ENCODE results near the gene FGD6.
A peak's percentile ranks its signal among the peaks of the same experiment; 100 is the strongest.
"Not testable (repeated sequence)": the region's sequence is repeated elsewhere in the genome, so short reads cannot be mapped to it uniquely, and the experiment has no call there.

The FGD6 gene

GRCh38 chr12:95118138-95118787 lies 99.0 kb downstream of the FGD6 start:
- no peak for DNase-seq

DNA sequence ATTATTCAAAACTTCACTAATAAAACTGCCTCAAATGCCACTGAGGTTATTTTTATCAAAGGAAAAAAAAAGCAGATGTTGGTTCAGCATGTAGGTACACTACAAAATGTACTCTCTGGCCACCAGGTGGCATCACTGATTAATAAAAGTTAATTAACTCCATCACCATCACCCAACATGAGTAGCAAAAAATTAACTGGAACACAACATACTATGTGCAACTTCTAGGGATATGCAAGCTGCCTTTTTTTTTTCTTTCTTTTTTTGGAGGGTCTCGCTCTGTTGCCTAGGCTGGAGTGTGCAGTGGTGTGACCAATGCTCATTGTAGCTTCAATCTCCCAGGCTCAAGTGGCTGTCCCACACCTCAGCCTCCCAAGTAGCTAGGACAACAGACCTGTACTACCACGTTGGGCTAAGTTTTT lies 100.1 kb downstream of the FGD6 start:
- DNase-seq: peak; percentile 43 to 54

DNA sequence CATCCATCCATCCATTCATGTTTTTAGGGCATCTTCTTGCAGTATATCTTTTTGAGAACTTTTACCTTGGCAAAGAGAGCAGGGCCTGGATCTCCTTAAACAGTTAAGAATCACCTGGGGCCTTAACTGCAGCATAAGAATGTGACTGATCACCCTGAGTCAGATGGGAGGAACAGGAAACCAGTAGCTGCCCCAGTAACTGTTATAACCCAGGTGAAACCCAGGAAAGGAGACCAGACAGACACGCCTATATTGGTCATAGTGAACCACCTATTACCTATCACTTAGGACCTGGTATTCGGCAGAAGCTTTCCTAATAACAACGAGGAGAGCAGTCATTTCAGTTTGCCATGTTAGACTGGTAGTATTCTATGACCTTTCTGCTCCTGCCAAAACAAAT lies 100.5 kb downstream of the FGD6 start:
- DNase-seq: no peak

DNA sequence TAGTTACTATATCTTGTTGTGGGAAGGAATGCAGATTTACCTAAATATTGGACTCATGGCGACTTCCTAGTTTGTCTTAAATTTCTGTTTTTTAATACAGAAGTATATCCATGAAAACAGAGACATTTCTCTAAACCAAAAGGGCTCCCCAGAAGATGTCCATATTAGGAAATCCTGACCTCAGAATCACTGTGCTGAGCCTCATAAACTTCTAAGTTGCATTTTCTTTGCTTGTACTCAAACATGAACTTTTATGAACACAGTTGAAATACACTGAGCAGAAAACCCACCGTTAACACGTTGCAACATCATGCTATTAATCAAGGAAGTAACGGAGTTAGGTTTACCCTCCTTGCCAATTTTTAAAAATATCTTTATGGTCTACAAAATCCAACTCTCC lies 100.9 kb downstream of the FGD6 start:
- no peak for DNase-seq

DNA sequence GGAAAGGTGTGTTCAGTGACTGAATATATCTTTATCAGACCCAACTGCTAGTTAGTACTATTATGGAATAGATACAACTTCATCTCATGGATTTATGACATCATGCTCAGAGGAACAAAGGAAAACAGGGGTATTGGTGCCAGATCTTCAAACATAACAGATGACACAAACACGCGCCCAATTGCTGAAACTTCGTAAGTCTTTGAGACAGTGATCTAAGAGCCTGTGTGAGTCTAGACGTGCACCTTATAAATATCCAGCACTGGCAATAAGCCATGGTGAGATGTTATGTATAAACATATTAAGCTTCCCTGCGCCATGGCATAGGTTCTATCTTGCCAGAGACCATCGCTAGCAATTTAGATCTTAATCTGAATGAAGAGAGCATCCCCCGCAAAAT lies 101.6 kb downstream of the FGD6 start:
- DNase-seq: no peak

- no peak for DNase-seq
Observed at GRCh38 chr12:95114766-95115405, 102.4 kb downstream of the FGD6 start.

DNA sequence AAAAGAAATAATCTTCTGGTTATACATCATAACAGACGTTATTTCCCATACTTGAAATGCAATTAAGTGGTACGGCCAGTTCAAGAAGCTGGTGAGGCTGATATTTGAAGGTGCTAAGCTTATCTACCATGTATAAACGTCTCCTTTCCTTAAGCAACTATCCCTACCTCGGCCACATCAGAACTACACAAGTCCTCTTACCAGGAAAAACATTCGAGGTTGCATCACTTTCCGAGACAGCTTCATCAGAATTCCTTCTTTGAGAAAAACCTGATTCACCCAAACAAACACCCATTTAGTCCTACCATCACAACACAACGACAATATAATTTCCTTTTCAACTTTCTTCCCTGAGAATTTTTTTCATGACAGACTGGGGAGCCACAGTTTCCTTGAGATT lies 109.9 kb downstream of the FGD6 start:
- DNase-seq: no peak

GRCh38 chr12:95105540-95105939 lies 111.7 kb downstream of the FGD6 start:
- no peak for DNase-seq

GRCh38 chr12:95104919-95105452 lies 112.3 kb downstream of the FGD6 start:
- DNase-seq: no peak

- DNase-seq: peak; percentile 21 to 27
Observed at GRCh38 chr12:95102916-95103671, 114.2 kb downstream of the FGD6 start.

DNA sequence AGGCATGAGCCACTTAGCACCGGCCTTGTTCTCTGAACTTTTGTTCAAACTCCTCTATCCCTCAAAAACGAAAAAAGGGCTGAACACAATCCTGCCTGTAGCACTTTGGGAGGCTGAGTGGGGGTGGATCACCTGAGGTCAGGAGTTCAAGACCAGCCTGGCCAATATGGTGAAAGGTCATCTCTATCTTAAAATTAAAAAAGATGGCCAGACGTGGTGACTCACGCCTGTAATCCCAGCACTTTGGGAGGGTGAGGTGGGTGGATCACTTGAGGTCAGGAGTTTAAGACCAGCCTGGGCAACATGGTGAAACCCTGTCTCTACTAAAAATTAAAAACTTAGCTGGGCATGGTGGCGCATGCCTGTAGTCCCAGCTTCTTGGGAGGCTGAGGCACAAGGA lies 115.3 kb downstream of the FGD6 start:
- not testable (repeated sequence) for DNase-seq

- no peak for DNase-seq
Observed at GRCh38 chr12:95100264-95101190, 116.7 kb downstream of the FGD6 start.

DNA sequence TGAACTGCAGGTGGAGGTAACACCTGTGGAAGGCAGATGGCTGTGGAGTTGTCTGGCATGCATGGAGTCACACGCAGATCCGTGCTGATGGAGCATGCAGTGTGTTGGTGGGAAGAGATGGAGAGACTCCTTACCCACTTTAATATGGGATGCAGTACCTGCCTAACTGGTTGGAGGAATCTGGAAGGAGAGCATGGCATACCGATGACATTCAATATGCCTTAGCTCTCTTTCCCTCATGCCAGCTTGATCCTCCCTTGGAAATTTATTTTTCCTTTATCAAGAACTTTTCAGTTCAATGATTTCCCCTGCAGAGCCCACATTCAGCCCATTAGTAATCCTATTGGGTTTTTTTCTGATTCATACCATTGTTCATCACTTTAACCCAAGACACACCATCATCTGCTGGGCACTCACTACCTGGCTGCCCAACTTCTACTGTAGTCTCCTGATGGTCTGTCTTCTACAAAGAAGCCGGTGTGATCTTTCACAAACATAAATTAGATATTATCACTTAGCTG lies 117.9 kb downstream of the FGD6 start:
- DNase-seq: no peak

DNA sequence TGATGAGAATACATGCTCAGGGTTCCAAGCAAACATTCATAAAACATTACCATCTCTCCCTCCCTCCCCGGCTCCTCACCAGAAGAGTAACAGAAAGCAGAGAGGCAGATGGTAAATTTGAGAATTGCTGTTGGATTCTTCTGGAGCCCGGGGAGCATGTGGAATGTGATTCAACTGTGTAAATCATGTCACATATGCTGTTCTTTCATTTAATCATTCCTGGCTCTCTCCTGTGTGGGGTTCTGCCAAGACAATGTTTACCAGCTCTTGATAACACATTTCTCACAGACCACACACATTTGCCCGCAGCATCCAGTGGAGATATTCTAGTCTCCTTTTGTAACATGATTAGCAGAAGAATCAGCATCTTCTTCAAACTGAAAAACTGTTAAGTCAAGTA lies 120.4 kb downstream of the FGD6 start:
- DNase-seq: no peak

DNA sequence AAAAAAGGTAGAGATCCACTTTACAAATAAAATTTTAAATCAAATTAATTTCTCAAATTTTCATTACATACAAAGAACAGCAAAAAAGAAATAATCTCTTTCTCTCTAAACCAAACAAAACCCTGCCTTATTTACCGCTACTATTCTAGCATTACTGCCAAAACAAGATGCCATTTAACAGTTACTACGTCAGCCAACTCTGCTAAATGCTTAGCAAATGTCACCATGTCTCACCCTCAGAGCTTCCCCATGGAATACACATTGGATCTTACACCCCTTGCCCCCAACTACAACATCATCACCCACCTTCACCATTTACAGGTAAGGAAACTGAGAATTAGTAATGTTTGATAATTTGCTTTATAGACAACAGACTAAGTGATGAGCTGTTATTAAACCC lies 120.9 kb downstream of the FGD6 start:
- DNase-seq: no peak

DNA sequence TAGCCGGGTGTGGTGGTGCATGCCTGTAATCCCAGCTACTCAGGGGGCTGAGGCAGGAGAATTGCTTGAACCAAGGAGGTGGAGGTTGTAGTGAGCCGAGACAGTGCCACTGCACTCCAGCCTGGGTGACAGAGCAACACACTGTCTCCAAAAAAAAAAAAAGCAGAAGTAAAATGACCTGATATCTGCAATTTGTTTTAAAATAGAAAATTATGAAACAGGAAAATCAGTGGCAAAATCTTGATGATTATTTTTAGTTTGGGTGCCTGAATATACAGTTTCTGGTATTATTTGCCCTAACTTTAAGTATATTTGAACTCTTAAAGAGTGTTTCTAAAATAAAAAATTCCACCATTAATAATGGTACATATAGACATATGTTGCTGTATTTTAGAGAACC lies 121.4 kb downstream of the FGD6 start:
- DNase-seq: not testable (repeated sequence)

- DNase-seq: no peak
Observed at GRCh38 chr12:95089462-95089861, 127.8 kb downstream of the FGD6 start.

DNA sequence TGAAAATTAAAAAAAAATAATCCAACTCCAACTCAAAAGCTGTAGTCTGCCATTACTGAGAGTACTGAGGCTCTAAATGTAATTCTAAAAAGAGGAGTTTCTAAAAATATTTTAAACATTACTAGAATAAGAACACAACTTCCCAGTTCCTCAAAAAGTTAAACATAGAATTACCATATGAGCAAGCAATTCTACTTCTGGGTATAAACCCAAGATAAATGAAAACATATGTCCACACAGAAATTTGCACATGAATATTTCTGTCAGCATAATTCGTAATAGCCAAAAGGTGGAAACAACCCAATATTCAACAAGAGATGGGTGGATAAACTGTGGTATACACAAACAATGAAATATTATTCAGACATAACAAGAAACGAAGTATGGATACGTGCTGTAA lies 128.9 kb downstream of the FGD6 start:
- no peak for DNase-seq

DNA sequence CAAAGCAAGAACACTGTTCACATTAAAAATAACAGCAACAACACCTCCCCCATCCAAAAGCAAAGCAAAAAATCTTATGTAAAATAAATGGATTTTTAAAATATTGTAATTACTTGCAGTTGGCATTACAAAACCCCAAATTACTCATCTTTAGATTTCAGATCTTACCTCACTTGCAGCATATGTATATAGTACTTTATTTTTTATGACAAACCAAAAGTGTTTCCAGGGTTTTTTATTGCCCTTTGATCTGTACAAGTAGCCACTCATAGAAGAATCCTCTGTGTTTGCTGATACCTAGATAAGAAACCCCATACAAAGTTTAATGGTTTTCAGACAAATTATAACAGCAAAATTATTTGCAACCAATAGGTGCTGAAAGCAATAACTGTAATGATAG lies 131.7 kb downstream of the FGD6 start:
- DNase-seq: no peak

- no peak for DNase-seq
Observed at GRCh38 chr12:95083938-95084337, 133.3 kb downstream of the FGD6 start.

DNA sequence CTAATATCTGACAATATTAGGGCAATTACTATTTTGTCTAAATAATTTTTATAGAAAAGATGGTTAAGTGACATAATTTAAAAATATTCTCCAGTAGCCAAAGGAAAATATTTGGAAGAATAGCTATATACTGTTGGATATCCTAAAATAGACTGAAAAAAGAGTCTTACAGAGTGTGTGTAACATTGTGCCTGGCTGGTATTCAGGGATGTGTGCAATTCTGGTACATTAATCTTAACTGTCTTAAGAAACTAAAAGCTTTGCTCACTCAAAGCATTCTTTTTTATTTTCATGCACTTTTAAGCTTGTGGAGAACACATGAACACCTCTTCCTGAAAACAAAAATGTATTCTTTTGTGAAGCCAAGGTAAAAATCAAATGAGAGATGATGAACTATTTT lies 133.8 kb downstream of the FGD6 start:
- DNase-seq: no peak

DNA sequence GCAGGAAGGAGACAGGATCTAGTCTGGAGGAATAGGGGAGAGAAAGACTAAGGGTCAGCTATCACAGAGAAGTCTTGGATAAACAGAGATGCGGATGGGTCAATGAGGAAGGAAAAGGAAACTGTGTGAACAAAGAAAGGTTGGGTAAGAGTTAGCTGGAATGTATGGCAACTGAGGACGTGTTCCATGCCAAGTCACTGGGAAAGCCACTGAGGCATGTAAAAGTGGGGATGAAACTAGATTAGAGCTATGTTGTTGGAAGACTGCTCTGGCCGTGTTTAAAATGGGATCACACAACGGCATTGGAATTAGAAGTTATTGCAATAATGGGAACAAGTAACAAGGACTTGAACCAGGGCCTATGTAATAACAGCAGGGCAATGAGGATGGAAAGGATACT lies 139.9 kb downstream of the FGD6 start:
- no peak for DNase-seq

DNA sequence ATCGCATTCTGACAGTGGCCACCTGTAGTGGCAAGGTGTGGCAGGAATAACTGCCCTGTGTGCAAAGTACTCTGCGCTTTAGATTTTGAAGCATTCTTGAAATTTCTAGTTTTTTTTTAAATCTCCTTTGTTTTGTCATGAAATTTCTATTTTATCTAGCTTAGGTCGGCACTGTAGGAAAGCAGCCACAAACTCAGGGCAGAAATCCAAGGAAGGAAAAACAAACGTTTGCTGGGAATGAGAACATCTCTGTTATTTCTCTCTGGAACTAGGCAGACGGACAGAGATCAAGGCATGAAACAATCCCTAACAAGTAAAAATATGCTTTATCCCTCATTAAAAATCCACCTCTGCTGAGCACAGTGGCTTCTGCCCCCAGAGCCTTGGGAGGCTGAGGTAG lies 142.5 kb downstream of the FGD6 start:
- no peak for DNase-seq
